Stimulated activated CD8-positive, alpha-beta memory T cell treated with anti-CD3 and anti-CD28 coated beads, Interleukin-12 subunit alpha, Interleukin-12 subunit beta, amount 100 ng/mL, for 1 hour (primary cell): Measurements from ENCODE around the gene CTPS1.
A peak's percentile ranks its signal among the peaks of the same experiment; 100 is the strongest.

Source experiments
- DNase-seq: peaks from one replicate; pipeline ENCODE4 v3.0.0-alpha.2; 2020; ENCODE audit warnings: low read depth

CTPS1 gene, protein sequence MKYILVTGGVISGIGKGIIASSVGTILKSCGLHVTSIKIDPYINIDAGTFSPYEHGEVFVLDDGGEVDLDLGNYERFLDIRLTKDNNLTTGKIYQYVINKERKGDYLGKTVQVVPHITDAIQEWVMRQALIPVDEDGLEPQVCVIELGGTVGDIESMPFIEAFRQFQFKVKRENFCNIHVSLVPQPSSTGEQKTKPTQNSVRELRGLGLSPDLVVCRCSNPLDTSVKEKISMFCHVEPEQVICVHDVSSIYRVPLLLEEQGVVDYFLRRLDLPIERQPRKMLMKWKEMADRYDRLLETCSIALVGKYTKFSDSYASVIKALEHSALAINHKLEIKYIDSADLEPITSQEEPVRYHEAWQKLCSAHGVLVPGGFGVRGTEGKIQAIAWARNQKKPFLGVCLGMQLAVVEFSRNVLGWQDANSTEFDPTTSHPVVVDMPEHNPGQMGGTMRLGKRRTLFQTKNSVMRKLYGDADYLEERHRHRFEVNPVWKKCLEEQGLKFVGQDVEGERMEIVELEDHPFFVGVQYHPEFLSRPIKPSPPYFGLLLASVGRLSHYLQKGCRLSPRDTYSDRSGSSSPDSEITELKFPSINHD

DNA sequence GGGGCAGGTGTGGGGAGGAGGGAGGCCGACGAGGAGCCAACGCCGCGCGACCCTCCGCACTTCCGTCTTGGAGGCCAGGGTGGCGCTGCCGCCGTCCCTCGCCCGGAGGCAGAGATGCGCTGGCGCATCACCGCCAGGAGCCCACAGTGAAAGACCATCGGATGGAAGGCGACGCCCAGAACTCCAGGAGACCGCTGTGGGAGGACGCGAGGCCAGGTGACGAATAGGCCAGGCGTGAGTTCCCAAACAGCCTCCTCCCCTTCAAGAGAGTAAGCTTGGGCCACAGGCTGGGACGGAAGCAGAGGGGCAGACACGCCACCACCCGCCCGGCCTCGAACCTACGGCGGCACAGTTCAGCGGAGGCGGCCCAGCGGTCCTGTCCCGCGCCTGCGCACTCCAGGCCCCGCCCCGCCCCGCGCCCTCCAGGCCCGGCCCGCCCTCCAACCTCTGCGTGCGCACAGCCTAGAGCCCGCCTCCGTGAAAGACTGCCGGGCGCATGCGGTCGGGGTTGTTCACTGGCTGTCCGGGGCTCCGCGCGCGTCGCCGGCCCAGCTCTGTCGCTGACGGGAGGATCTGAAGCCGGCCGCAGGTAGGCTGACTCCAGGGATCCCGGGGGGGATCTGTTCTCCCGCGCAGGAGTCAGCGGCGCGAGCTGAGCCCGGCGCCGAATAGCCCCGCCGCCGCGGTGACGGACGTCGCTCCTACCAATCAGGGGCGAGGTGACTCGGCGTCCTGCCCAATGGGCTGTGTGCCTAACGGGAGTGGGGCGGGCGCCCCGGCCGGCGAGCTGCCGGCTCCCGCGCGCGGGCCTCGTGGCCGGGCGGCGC is at the start of gene CTPS1:
Gene CTPS1 (plus strand): TSS at position 456 of the 827 bp plus-strand sequence. CDS start 3,595 bp downstream, outside the sequence.
- DNase-seq = peak; percentile 91

DNA sequence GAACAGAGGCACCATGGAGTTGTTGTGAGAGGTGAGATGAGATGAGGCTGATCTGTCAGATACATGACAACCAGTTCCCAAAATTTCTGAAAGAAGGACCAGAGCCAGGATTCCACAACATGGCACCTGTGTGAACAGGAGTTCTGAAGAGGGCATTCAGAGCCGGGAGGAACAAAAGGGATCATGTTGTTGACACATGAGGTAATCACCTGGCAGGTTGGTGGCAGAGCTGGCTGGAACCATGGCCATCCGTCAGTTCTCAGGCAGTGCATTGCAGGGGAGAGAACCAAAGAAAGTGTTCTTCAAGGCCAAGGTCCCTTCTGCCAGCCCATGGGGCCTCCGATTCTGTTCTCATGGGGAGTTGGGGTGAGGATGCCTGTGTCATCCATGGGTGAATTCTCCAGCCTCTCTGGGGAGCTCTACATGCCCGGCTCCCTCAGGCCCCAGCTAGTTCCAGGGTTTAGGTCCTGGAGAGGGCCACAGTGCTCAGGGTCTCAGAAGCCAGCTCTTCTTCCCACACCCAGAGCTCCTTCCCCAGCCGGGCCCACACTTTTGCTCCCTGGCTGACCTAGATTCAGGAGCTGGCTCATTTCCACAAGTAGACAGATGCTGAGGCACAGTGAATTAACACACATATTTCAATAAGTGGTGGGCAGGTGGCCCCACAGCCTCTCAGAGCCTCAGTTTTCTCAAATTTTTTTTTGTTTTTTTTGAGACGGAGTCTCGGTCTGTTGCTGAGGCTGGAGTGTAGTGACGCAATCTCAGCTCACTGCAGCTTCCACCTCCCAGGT is 49.1 kb upstream of the CTPS1 start:
- no peak for DNase-seq

DNA sequence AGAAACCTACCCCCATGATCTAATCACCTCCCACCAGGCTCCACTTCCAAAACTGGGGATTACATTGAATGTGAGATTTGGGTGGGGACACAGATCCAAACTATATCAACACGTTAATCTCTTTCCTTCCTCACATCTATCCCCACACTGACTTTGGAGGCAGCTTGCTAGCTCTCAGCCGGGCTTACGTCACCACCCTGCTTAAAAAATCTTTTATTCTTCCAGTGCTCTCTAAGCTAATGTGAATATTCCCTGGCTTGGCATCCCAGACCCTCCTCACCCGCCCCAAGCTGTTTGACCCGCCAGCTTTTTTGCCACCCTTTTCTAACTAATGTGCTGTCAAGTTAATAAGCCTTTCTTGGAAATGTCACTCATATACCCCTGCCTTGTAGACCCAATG is 47.9 kb upstream of the CTPS1 start:
- DNase-seq = no peak

DNA sequence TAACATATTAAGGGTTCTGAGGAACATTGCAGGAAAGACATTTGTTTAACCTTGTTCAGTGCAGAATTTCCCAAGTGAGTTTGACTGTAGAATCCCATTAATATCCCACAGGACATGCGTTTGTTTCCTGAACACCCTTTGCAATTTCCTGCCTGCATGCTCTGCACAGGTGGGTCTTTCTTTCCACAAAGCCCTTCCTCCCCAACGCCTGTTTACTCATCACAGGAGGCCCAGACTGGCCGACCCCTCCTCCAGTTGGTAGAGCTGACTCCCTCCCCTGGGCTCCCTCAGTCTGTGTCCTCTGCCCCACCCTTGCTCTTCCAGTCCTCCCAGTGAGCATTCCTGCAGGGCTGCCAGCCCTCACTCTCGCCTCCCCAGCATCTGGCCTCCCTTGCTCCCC is 47.5 kb upstream of the CTPS1 start:
- DNase-seq = no peak

DNA sequence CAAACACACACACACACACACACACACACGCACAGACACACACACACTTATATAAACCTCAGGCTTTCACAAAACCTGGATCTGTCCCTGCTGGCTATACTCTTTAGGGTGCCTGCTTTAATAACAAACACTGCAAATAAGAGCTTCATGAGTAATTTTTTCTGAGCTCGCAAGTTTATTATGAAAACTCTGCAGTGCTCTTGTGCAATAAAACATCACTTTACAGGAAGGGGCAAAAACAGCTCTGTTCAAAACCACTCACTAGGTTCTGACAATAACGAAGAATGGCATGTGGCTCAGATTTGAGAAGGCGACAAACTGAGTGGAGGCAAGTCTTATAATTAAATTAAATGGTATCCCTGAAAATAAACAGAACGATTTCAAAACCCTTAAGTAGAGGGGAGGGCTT is 42.6 kb upstream of the CTPS1 start:
- DNase-seq = no peak

DNA sequence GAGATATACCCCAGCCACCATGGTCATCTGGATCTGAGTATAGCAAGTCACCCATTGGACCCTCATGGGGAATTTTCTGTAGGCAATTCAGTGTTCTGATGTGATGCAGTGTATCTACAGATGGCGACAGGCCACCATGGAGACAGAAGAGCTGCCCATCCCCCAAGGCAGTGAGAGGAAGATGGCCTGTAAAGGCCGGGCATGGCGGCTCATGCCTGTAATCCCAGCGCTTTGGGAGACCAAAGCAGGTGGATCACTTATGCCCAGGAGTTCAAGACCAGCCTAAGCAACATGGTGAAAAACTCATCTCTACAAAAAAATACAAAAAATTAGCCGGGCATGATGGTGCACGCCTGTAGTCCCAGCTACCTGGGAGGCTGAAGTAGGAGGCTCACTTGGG is 41.1 kb upstream of the CTPS1 start:
- no peak for DNase-seq

DNA sequence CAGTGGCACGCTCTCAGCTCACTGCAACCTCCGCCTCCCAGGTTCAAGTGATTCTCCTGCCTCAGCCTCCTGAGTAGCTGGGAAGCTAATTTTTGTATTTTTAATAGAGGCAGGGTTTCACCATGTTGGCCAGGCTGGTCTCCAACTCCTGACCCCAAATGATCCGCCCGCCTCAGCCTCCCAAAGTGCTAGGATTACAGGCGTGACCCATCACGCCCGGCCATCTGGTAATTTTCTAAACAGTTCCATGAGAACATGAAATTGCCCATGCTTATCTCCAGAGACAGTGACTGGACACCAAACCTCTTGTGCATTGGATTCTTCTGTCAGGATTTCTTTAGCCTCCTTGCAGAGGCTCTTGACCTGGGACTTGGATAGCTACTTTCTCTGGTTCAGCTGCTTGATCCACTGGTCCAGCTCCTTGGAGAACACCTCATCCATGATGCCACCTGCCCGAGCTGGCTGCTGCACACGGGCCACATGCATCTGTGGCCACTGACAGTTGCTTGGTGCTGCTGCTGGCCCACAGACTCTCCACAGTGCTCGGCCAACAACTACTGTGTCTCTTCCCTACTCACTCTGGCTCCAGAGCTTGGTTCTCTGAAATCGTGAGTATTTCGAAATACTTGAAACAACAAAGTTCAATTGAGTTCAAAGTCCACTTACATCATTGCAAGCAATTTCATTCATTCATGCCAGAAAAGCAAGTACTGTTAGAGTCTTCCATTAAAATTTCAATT is 40.0 kb upstream of the CTPS1 start:
- DNase-seq = no peak

DNA sequence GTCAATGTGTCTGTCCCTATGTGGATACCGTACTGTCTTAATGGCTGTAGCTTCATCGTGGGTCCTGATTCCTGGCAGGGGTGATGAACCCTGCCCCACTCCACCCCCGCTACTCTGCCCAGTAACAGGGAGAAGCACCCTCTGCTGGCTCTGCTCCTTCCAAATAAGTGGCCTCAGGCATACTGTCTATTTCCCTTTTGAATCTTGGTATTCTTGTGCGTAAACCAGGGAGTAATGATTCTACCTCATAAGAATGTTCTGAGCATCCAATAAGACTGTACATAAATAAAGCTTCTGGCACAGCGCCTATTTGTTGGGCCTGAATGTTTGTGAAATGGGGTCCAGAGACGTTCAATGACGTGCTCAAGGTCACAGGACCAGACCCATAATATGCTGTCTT is 35.2 kb upstream of the CTPS1 start:
- DNase-seq = no peak

DNA sequence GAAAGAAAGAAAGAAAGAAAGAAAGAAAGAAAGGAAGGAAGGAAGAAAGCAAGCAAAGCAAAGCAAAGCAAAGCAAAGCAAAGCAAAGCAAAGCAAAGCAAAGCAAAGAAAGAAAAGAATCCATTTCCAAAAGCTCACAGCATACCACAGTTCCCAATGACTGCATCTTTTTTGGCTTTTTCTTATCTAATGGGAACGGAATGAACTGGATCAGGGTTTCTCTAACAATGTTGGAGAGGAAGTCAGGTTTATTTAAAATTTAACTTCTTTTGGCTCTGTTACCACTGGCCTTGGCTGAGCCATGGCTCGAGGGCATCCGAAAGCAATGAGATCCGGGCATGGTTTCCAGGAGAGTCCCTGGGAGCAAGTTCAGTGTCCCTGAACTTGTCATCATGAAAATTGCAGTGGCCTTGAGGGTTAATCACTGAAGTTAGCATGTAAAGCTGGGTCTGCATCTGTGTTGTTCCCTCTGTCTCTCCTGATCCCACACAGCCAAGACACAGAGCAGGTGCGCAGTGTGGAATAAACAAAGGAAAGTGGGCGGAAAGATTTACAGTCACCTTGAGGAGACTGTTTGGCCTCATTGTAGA is 34.6 kb upstream of the CTPS1 start:
- DNase-seq = no peak

DNA sequence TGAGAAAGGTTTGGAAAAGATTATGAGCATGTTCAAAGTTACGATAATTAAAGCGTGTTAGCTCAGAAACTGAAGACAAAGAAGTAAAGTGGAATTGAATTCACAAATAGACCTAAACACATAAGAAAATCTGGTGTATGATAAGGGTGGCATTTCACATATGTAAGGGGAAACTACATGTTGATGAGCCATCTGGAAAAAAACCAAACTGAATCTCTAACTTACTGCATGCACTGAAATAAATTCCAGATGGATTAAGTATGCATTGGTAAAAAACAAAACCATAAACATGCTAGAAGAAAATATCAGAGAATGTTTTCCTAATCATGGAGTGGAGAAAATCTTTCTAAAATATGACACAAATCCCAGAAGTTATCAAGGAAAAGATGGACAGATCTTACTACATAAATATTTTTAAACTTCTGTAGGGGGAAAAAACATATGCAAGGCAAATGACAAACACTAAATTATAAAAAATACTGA is 34.0 kb upstream of the CTPS1 start:
- no peak for DNase-seq

DNA sequence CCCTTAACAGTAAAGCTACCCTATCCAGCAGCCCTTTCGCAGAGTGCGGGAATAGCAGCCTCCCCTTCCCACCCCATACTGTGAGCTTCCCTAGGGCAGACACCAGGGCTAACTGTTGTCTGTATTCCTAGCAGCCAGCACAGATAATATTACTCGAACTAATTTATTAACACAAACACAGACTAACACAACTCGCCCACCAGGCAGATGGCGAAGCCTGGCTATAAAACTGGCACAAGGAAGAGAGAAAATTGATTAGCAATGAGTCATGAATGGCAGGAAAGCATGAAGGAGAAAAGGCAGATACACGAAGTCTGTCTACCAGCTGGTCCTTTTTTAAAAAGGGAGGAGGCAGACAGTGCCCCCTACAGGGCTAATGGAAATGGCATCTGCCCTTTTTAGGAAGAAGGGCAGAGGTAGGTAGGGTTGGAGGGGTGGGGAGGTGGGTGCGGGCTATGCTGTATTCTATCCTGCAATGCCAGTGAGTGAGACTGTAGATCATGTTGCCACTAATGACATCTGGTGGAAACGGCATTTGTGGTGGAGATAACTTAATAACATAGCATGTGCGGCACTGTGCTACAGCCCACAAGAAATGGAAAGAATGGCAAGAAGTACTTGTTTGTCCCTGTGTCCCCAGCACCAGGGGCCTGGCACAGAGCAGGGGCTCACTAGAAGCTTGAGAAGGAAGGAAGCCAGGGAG is 30.6 kb upstream of the CTPS1 start:
- DNase-seq = peak; percentile 18

DNA sequence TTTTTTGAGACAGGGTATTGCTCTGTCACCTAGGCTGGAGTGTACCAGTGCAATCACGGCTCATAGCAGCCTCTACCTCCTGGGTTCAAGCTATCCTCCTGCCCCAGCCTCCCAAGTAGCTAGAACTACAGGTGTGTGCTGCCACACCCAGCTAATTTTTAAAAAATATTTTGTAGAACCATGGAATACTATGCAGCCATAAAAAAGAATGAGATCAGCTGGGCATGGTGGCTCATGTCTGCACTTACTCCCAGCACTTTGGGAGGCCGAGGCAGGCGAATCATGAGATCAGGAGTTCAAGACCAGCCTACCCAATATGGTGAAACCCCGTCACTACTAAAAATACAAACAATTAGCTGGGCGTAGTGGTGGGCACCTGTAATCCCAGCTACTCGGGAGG is 29.9 kb upstream of the CTPS1 start:
- no peak for DNase-seq

DNA sequence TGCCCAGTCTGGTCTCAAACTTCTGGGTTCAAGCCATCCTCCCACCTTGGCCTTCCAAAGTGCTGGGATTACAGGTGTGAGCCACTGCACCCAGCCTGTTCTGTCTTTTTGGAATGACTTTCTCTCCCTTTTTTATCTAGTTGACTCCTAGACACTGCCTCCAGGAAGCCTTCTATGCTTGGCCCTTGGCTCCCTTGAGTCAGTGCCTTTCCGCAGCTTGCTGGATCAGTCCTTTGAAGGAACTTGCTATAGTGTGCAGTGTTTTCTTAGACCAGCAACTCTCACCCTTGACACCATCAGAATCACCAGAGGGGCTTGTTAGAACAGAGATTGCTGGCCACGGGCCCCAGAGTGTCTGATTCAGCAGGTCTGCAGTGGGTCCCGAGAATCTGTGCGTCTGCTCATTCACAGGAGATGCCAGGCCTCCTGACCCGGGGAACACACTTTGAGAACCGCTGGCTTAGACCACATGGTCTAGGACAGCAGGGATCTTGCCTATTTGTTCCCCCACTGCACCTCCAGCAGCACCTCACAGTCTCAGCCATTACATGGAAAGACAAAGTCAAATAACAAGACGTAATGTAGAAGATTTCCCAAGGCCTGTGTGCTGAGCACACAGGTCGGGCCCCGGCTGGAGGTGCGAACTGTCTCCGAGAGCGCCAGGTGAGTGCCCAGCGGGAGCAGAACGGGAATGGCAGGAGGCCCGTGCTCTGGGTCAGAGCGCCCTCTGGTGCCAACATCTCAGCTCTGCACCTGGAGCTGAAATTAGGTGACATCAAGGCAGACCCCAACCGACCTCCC is 27.4 kb upstream of the CTPS1 start:
- DNase-seq = peak; percentile 45

DNA sequence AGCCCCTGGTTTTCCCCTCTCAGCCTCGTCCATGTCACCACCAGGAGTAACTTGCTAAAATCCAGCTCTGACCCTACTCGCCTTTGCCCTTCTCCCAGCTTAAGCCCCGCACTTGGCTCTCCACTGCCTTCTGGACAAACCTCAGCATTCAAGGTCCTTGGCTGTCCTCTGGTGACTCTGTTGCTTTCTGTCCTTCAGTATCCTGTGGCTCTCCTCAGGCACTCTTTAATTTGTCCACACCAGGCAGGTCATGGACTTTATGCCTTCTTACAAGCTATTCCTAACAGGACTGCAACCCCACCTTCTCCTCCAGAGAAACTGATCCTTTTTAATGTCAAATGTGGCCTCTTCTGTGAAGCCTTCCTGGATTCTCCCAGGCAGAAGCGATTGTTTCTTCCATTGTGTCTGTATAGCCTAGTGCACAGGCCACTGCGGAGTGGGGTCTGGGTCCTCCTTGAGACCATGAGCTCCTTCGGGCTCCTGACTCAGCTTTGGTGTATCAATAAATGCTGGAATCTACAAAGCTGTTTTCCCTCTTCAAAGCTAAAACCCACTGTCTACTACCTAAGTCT is 26.7 kb upstream of the CTPS1 start:
- no peak for DNase-seq

DNA sequence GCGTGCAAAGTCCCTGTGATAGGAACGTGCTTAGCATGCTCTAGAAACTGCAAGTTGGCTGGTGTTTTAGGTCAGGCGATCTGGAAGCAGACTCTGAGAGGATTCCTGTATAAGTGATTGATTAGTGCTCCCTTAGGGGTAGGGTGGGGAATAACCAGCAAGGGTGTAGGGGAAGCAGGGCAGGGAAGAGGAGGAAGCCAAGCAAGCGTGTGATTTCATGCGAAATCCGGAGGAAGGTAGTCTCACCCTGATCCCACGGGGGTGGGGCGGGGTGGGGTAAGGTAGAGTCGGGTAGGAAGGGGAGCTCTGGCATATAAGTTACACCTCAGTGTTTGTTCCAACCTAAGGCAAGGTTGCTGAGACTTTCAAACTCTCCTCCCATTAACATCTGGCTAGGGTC is 24.9 kb upstream of the CTPS1 start:
- DNase-seq = no peak

DNA sequence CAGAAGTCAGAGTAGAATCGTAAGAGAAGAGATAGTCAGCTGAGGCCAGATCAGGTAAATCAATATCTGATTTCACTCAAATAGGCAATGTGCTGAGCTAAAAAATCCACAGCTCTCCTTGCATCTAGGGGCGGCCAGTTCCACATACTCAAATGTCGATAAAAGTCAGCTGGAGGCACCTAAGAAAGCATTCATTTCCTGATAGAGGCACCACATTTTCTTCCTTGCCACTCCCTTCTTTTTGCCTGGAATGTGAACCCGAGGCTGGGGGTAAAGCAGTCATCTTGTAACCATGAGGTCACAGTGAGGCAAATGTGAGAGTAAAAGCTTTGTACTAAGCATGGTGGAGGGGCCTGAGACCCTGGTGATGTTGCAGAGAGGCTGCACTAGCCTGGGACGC is 24.2 kb upstream of the CTPS1 start:
- no peak for DNase-seq

DNA sequence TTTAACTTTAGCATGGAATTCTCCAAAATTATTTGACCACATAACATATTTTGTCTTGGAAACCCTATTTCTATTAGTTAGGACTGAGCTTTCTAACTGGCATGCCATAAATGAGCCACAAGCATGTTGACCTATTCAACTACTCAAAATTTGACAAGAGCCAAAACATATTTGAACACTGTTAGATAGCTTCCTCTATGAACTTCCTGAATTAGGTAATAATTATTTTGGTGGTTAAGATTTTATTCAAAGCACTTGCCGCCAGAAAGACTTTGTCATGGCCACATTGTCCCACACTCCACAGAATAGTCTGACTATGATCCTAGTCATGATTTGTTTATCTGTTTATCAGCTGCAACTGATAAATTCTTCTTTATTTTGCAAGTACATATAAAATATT is 23.1 kb upstream of the CTPS1 start:
- no peak for DNase-seq

DNA sequence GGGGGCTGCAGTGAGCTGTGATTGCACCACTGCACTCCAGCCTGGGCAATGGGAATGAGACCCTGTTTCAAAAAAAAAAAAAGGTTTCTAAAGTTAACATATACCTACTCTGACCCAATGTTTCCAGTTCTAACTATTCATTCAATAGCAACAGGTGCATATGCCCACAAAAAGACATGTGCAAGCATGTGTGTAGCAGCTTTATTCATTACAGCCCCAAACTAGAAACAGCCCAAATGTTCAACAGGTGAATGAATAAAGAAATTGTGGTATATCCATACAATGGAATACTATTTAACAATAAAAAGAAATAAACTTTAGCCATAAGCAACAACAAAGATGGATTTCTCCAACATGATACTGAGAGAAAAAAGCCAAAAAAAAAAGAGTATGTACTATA is 21.3 kb upstream of the CTPS1 start:
- DNase-seq = no peak

DNA sequence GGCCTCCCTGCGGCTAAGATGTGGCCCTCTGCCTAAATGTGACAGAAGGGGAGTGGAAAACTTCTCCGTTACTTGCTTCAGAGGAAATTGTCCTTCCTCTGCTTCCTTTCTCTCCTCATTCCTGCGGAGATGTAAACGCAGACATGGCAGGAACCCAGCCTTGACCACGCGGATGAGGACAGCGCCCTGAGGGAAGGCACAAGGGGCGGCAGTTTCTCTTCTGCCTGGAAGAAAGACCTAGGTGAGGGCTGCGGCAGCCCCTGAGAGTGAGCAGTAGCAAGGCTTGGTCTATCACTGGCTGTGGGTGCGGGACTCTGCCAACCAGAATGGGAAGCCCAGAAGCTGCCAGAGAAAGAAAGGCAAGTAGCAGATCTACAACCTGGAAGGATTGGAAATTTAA is 14.0 kb upstream of the CTPS1 start:
- DNase-seq = no peak
